RPMI7951 (cell line): ENCODE data around the gene MFN1. TPM values are rescaled to one million over a fixed set of nuclear protein-coding genes. Genes with fewer than 3 reads are reported as not detected.
A peak's percentile ranks its signal among the peaks of the same experiment; 100 is the strongest.

Experiments
- DNase-seq: peaks from one replicate; pipeline ENCODE4 v3.0.0-alpha.2; 2012; ENCODE audit warnings: low read depth
- total RNA-seq: library from RNA; depleted of rRNA; stranded (reverse); fragments of >200 nt; shearing (Covaris generic); gene quantifications from 2 replicates; pipeline ENCODE4 v1.2.3, GENCODE V29; 2014

MFN1 gene
- total RNA-seq, 1 experiment from 2014 or later, result 76.3 TPM

DNA sequence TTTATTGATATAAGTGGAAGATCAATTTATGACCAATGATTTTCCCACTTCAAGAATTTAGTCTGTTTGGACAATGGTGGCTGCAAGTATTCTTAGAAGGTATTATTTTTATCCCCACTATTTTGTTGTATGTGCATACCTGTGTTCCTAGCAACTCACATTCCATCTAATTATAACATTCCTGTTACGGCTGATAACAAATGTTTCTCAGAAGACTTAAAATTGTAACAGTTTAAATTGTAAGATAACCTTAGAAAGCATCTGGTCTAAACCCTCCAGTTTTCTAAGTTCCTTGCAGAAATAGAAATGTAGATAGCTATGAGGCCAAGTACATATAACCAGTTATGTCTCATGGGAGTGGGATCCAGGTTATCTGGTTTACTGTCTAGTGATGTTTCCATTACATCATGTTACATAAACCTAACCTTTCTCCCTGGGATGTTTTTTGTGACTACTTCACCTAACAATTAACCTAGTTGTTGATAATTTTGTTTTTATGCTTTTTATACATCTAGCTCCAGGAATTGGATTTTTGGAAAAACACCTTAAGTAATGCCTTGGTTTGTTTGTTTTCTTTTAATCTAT, 11.1 kb upstream of the MFN1 start:
- no peak for DNase-seq

DNA sequence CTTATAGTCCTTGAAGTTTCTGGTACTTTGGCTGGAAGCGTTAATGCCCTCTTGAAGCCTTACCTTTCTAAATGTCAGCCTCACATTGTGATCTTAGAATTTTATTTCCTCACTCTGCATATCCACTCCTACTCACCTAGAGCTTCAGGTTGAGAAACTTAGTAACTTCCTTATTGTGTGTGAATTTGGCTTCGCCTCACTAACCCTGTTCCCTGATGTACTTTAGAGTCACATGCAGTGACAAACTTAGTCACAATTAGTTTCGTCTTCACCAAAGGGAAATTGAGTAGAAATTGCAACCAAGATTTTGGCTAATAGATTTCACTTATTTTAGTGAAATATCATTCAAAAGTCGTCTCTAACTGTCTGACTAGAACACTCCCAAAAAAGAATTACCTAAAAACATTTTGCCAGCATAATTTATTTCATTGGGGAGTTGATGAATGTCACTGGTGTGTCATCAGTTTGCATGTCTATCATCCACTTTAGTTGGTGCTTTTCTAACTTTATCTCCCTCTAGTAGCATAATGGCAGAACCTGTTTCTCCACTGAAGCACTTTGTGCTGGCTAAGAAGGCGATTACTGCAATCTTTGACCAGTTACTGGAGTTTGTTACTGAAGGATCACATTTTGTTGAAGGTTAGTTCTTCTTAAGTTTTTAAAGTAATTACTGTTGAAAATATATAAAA, 960 bp downstream of the MFN1 start:
- no peak for DNase-seq

DNA sequence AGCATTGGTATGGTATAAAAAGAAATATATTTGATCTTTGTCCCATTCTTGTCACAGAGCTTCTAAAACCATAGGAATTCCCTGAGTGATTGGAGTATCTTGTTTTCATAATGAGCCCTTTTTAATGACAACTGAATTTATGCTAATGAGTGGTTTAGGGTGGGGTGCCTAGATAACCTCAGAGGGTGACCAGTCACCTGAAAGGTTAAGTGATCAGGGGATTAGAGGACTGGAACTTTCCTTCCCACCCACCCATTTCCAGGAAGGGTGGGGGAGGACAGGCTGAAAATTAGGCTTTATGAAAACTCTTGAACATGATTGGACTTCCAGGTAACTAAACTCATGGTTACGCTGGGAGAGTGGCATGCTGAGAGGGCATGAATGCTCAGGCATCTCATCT, 8.5 kb downstream of the MFN1 start:
- no peak for DNase-seq

DNA sequence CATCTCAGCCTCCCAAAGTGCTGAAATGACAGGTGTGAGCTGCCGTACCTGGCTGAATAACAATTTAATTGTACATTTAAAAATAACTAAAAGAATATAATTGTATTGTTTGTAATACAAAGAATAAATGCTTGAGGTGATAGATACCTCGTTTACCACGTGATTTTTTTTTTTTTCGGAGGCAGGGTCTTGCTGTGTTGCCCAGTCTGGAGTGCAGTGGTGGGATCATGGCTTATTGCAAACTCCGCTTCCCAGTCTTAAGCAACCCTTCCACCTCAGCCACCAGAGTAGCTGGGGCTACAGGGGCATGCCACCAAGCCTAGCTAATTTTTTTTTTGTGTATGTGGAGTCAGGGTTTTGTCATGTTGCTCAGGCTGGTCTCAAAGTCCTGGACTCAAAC, 15.8 kb downstream of the MFN1 start:
- no peak for DNase-seq

DNA sequence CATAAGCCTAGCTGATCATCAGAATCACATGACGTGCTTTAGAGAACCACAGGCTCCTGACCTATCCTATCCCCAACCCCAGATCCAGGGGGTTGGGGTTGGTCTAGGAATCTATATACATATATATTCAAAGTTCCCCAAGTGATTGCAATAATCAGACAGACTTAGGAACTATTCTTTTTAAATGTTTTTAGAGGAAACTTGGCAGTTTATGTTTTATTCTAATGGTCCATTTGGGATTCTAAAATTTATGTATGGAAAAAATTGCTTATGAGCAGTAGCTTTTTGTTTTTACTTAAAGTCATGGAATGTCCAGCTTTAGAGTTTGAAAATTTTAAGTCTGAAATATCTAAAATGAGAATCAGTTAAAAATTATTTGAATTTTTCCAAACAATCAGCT, 22.1 kb downstream of the MFN1 start:
- no peak for DNase-seq

DNA sequence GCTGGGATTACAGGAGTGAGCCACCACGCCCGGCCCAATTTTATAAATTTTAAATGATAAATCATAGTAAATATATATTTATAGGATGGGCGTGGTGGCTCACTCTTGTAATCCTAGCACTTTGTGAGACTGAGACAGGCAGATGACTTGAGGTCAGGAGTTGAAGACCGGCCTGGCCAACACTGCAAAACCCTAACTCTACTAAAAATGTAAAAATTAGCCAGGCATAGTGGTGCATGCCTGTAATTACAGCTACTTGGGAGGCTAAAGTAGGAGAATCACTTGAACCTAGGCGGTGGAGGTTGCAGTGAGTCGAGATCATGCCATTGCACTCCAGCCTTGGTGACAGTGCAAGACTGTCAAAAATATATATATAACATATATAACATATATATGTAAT, 26.4 kb downstream of the MFN1 start:
- no peak for DNase-seq

DNA sequence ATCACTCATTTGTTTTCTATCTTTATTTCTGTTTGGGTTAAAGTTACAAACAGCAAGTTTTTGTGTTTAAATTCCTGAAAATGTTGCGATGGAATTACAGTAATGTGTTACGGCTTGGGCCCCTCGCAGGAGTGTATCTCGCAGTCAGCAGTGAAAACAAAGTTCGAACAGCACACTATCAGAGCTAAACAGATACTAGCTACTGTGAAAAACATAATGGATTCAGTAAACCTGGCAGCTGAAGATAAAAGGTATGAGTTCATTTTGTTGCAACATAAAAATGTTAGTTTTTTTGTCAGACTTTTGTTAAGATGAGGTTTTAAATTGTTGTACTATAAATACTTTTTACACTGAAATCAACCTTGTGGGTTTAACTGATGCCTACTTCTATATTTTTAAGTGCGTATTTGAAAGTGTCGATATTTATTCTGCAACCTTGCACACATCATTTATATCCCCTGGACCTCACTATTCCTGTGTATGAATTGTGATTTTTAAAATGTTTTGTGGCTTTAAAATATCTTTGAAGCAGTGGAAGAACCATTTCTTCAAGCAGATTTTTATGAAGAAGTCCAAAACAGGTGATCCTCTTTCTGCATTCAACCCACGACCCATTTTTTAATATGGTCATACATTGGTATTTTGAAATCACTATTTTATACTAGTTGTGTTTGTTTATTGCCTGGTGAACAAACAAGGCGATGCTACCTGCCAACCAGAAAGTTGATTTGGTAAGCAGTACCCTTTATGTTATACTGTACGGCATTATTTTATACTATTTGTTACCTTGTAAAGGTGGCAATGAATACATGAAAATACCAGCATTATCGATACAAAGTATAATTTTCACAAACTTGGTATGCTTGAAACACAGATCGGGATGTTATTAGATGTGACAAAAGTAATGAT, 27.8 kb downstream of the MFN1 start:
- DNase-seq, result no peak

DNA sequence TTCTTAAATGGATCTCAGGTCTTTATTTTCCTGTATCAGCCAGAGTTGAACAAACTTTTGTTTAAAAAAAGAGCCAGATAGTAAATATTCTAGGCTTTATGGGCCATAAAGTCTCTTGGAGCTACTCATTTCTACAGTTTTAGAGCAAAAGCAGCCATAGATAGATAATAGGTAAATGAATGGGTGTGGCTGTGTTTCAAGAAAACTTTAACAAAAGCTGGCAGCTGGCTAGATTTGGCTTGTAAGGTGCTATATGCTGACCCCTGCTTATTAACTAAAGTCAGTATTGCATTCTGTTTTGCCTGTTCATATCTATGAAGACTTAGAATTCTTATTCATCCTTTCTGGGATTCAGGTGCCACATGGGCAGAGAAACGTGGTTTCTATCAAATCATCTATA, 29.0 kb downstream of the MFN1 start:
- DNase-seq, result no peak

DNA sequence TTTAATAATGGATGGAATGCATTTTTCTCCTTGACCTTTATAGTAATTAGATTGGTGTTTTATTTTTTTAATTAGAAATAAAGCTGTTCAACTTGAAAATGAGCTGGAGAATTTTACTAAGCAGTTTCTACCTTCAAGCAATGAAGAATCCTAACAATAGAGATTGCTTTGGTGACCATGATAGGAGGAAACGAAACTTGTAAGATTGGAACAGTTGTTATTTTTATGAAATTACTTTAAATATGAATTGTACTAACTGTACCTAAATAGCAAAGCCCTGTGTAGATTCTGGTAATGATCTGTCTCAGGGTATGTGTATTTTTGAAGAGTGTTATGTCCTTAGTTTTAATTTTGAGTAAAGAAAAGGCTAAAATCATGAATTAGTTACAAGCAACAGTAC, 44.4 kb downstream of the MFN1 start:
- DNase-seq, result no peak

DNA sequence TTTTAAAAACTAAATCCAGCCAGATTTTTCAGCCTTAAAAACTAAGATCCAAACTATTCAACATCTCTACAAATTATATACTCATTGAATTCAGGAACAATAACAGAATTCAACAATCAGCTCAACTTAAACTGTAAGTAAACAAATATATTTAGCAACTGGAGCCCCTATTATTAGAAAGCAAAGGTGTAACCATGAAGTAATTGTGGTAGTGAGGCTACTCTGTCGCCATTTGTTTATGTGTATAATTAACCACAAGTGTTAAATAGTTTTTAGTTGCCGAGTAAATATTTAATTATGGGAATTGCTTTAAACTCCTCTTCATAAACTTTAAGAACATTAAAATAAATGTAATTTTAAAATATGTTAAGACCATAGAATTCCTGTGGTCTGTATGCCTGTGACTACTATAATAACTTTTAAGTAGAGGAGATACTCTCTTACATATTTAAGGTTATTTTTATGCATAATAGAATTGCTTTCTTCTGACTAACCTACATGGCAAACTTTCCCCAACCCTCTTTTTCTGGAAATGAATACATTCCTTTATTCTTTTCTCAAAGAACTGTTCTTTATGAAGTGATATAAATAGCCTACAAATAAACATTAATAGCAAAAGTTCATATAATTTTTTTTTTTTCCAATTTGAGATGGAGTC, 51.2 kb downstream of the MFN1 start:
- DNase-seq, result no peak

DNA sequence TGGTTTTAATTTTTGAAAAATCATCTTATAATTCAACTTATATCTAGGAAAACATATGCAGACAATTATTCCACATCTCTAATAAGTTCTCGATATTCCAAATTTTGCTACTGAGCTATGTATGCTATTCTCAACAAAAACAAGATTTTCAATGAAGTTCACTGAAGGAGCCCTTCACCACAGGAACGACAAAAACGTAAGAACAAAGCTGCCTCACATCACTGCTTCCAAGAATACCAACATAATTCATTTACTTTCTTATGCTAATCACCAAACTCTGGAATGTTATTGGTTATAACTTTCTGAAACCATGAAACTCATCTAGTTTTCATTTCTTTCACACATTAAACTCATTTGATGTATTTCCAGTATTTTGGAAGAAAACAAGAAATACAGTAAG, 54.1 kb downstream of the MFN1 start:
- DNase-seq, result no peak

DNA sequence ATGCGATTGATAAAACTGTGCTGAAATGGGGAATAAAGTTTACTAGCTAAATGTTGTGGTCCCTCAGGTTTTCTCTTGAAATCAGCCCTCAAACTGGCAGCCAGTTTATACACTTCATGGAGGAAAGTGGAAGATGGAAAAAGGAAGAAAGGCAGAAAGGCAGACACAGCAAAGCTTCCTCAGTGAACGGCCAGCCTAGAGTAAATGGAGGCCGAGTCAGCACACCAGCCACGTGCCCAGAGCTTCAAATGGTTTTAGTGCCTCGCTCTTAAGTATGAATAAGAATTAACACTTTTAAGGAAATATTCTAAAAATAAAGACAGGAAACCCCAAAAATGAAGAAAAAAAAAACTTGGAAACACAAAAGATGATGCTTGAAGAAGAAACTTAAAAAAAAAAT, 55.5 kb downstream of the MFN1 start:
- no peak for DNase-seq

DNA sequence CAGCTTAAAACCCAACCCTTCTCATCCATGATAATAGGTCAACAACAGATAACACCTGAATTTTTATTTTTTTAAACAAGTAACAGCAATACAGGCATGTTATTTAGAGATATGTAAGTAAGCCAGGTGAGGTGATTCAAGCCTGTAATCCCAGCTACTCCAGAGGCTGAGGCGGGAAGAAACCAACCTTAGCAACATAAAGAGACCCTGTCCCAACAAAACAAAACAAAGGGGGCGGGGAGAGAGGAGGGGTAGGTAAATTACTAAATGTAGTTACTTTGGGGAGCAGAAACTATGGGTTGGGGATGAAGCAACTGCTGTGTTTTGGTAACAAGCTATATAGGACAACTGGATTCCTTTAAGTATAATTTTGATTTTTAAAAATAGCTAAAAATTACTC, 56.8 kb downstream of the MFN1 start:
- DNase-seq, result no peak

DNA sequence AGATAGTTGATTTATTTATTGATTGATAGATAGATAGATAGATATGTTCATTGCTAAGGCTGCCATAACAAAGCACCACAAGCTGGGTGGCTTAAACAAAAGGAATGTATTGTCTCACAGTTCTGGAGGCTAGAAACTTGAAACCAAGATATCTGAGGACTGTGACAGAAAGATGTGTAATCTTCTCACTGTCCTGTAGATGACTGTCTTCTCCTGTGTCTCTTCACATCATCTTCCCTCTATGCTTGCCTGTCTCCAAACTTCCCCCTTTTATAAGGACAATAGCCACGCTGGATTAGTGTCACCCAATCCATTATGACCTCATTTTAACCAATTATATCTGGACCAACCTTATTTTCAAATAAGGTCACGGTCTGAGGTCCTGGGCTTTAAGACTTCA, 62.8 kb downstream of the MFN1 start:
- DNase-seq, result peak; percentile 5

DNA sequence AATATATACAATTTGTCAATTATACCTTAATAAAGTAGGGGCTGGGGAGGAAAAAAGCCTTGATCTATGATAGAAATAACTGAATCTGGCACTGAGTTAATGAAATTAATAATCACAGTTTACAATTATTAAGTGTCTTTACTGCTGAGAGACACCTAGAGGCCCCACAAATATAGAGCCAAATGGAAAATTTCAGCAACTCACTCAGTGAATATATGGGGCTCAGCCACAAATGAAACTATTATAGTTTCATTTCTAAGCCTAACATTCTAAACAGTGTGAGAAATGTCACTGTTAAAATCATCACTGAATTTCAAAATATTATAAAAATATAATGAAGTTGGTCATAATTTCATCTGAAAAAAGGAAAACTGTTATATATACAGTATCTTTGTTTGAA, 63.5 kb downstream of the MFN1 start:
- DNase-seq, result no peak

DNA sequence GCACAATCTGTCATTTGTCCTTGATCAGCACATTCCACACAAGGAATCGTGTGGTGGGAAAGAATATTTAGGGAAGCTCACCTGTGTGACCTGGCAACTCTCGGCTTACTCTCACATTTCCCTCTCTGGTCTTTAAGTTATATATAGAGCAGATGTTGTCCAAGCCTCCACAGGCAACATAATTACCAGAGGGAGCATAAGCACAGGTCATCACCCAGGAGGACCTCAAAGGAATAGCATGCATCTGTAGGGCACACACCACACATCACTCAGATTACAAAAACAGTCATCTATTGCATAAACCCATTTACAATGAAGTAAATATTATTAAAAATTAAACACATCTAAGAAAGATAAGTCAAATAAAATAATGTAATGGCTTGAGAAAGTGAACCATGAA, 67.3 kb downstream of the MFN1 start:
- no peak for DNase-seq

DNA sequence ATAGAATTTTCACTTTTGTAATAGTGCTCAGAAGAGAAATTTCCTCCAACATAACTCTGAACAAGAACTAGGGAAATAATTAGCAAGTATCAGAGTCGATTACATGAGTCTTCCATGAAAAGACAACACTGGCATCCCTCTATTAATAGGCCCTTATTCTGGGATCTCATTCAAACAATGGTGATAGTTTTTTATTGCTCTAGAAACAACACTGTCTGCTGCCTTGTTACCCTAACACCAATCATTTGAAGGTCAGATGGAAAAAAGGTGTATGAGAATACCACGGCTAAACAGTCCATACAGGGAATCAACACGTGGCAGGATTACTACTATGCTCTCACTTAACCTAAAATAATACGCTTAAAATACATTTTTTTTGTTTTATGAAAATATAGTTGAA, 67.9 kb downstream of the MFN1 start:
- DNase-seq, result no peak

DNA sequence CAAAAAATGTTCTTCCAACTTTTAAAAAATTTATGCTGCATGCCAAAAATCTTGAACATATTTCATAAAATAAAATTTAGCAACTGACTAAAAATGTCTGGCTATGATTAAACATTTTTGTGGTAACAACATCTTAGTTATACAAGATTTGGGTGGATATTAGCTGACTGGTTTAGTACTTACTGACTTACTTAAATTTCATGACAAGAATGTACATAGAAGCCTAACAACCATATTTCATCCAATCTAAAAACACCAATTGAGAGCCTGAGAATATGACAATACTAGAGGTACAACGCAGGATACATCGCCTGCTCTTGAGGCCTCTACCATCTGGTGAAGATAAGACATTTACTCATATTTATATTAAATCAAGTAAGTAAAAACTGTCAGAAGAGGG, 69.2 kb downstream of the MFN1 start:
- no peak for DNase-seq

DNA sequence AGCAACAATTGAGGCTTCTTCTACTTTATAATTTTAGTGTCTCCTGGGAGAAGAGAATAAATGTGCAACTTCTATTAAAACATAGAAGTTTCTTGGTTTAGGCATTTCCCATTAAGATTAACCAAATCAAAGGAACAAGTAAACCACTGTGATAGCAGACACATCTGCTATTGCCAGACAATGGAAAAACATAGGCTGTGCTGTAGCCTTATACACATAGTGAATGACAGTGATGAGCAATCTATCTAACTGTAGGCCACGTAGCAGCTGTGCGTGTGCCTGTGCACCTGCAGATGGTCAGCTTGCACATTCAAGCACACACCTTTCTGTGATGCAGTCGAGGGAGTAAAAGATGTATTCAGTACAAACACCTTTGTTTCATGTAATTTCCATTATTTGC, 71.1 kb downstream of the MFN1 start:
- DNase-seq, result no peak

DNA sequence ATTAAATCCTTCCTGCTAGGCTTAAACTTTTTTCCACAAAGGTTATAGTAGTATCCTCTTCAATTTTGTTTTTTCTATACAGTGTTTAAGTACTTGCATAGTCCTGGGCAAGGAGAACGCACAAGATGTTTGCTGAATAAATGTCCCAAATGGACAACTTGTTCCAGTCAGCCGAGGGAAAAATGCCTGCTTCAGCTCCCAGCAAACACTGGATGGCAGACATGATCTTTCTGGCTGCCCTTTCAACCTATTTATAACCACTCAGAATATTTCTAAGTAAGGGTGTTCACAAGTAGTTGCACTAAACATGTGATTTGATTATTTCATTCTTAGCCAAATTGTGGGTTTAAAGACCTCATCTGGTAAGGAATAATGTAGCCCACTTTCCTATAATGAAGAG, 74.0 kb downstream of the MFN1 start:
- peak; percentile 28 for DNase-seq

DNA sequence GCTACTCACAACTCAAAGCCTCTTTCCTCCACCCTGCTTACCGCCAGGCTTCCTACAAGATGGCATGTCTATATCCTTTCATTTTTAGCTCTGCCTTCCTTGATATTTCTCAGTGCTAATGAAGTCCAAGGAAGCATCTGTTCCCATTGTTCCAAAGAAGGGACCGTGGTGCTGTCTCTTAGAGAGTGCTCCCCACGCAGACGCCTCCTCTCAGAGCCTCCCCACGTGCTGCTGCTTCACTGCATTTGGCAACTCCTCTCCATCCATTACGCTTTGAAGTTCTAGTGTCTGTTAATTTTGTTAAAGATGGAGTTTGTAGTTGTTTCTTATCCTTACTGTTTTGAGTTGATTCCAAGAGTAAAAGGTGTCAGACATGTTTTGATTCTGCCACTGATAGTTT, 77.6 kb downstream of the MFN1 start:
- DNase-seq, result no peak

DNA sequence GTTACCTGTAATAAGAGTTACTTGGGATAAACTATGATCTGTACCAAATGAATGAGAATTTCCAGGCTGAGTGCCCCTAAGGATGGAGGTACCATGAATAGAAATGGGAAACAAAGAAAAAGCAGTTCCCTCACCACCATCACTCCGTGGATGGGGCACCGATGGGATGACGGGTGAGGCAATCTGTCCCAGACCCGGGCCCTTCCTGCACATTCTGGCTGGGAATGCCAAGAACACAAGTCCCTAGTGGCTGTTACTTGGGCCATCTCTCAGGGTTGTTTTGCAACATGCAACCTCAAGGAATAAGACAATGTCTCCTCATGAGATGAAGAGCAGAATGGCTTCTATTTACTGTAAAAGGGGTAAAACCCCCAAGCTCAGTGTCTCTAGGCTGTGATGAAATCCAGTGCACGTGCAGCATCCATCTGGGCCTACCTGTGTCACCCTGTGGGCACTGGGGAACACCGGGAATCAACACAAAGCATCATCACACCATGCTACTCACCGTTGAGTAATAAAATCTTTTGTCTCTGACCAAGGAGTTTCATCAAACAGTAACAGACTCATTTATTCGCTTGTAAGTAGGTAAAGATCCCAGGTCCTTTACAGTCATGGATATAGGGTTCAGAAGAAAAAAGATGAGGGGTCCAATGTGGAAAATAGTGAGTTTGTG, 81.5 kb downstream of the MFN1 start:
- DNase-seq, result no peak
